Measurements from ENCODE around the gene RAD51B. TPM values are rescaled to one million over a fixed set of nuclear protein-coding genes. Genes with fewer than 3 reads are reported as not detected.
A peak's percentile ranks its signal among the peaks of the same experiment; 100 is the strongest.

Gene RAD51B
- total RNA-seq, 4 donors from 2014 or later, result 14.0 to 16.4 (median 14.8) TPM

- H3K4me3 ChIP-seq (replicated peaks in 1 of 3), result no peak overlapping the region
- peak overlapping the region in 1 of 3 donors; percentile 18 for H3K27ac ChIP-seq
- no peaks in the 10 kb centered on the region for H3K9me3 ChIP-seq
- TF ChIP-seq POLR2A (IDR thresholded peaks at IDR 0.05), result no peak
- TF ChIP-seq, protein P1, sequence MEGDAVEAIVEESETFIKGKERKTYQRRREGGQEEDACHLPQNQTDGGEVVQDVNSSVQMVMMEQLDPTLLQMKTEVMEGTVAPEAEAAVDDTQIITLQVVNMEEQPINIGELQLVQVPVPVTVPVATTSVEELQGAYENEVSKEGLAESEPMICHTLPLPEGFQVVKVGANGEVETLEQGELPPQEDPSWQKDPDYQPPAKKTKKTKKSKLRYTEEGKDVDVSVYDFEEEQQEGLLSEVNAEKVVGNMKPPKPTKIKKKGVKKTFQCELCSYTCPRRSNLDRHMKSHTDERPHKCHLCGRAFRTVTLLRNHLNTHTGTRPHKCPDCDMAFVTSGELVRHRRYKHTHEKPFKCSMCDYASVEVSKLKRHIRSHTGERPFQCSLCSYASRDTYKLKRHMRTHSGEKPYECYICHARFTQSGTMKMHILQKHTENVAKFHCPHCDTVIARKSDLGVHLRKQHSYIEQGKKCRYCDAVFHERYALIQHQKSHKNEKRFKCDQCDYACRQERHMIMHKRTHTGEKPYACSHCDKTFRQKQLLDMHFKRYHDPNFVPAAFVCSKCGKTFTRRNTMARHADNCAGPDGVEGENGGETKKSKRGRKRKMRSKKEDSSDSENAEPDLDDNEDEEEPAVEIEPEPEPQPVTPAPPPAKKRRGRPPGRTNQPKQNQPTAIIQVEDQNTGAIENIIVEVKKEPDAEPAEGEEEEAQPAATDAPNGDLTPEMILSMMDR (IDR thresholded peaks at IDR 0.05), result no peak
- DNase-seq, result no peak
- no peaks in the 10 kb centered on the region for H3K36me3 ChIP-seq
- H3K27me3 ChIP-seq, result no peaks in the 10 kb centered on the region
- intact Hi-C loops (cut with DNase I), result no loop called here
- H3K4me1 ChIP-seq, result peaks cover 2 to 45% of the 10 kb centered on the region in 2 donors
Measured at GRCh38 chr14:68667313-68667791, 847.8 kb downstream of the RAD51B start.

- H3K9me3 ChIP-seq, result no peaks in the 10 kb centered on the region
- 91% methylated on average over 3 to 4 of the region's 4 CpGs for WGBS, 2 donors
- no peak for DNase-seq
- no peaks in the 10 kb centered on the region for H3K27me3 ChIP-seq
- H3K4me3 ChIP-seq (replicated peaks in 1 of 3), result no peak overlapping the region
- peaks cover 8 to 52% of the 10 kb centered on the region in 2 donors for H3K4me1 ChIP-seq
- no peaks in the 10 kb centered on the region for H3K36me3 ChIP-seq
- intact Hi-C loops (cut with DNase I), result no loop called here
- TF ChIP-seq, protein P1 (IDR thresholded peaks at IDR 0.05), result no peak
- no peak for TF ChIP-seq POLR2A (IDR thresholded peaks at IDR 0.05)
- peak overlapping the region in 1 of 3 donors; percentile 18 for H3K27ac ChIP-seq
Measured at GRCh38 chr14:68668028-68668427, 848.4 kb downstream of the RAD51B start.

- H3K27ac ChIP-seq, result no peak overlapping the region
- no peak for DNase-seq
- H3K4me3 ChIP-seq (replicated peaks in 1 of 3), result no peak overlapping the region
- TF ChIP-seq POLR2A (IDR thresholded peaks at IDR 0.05), result no peak
- no peaks in the 10 kb centered on the region for H3K36me3 ChIP-seq
- no peaks in the 10 kb centered on the region for H3K27me3 ChIP-seq
- H3K9me3 ChIP-seq, result no peaks in the 10 kb centered on the region
- WGBS, 2 donors, result 88 to 92% methylated on average over 1 to 7 of the region's 7 CpGs
- H3K4me1 ChIP-seq, result peaks cover 8 to 53% of the 10 kb centered on the region in 2 donors
- intact Hi-C loops (cut with DNase I), result no loop called here
Measured at GRCh38 chr14:68668531-68668930, 849.0 kb downstream of the RAD51B start.

GRCh38 chr14:68669111-68669511, 849.5 kb downstream of the RAD51B start:
- Histone ChIP-seq H3K27ac (peak overlapping the region in 2 of 3 donors; percentile 35 to 45), H3K4me1 (peaks cover 8 to 53% of the 10 kb centered on the region in 2 donors), H3K27me3 (no peaks in the 10 kb centered on the region), H3K9me3 (no peaks in the 10 kb centered on the region), H3K36me3 (no peaks in the 10 kb centered on the region), H3K4me3 (replicated peaks in 1 of 3) (no peak overlapping the region)
- WGBS, 2 donors, result 64 to 74% methylated on average over 3 of the region's 3 CpGs
- intact Hi-C loops (cut with DNase I), result no loop called here
- TF ChIP-seq, protein P1 (IDR thresholded peaks at IDR 0.05), result no peak
- no peak for TF ChIP-seq POLR2A (IDR thresholded peaks at IDR 0.05)
- no peak for DNase-seq

- DNase-seq, result no peak
- Histone ChIP-seq H3K27me3 (no peaks in the 10 kb centered on the region), H3K4me3 (replicated peaks in 1 of 3) (no peak overlapping the region), H3K4me1 (peaks cover 8 to 53% of the 10 kb centered on the region in 2 donors), H3K9me3 (no peaks in the 10 kb centered on the region), H3K36me3 (no peaks in the 10 kb centered on the region), H3K27ac (peak overlapping the region; percentile 30 to 56 (median 56))
- intact Hi-C loops (cut with DNase I), result no loop called here
- 60 to 67% methylated on average over 13 to 14 of the region's 14 CpGs for WGBS, 2 donors
- no peak for TF ChIP-seq POLR2A (IDR thresholded peaks at IDR 0.05)
- TF ChIP-seq, protein P1 (IDR thresholded peaks at IDR 0.05), result no peak
Measured at GRCh38 chr14:68669603-68670358, 850.2 kb downstream of the RAD51B start.

Measured in thyroid gland (tissue), 4 donors.